SK-N-MC (cell line): Measurements from ENCODE around the gene ARSH.

Source experiments
- DNase-seq: peaks from one replicate; pipeline ENCODE4 v3.0.0-alpha.2; 2011; ENCODE audit warnings: low read depth, low spot score
- H3K27ac ChIP-seq: fragments of 200-600 bp; sonication (generic); 2 replicates; pipeline ENCODE4 v1.5.1; 2016; ENCODE audit warnings: mixed run types
- H3K36me3 ChIP-seq: fragments of 200-600 bp; sonication (generic); 2 replicates; pipeline ENCODE4 v1.6.1; 2017; ENCODE audit warnings: antibody characterized with exemption, low read length, mixed read lengths; ENCODE audit not compliant: insufficient read depth
- H3K4me3 ChIP-seq: fragments of 200-600 bp; sonication (generic); 2 replicates; pipeline ENCODE4 v1.5.1; 2016
- H3K9ac ChIP-seq: fragments of 200-600 bp; sonication (generic); 2 replicates; pipeline ENCODE4 v1.8.0; 2017; ENCODE audit warnings: mixed run types, mixed read lengths; ENCODE audit not compliant: insufficient read length
- H3K9me3 ChIP-seq: fragments of 200-600 bp; sonication (generic); 2 replicates; pipeline ENCODE4 v1.6.1; 2017; ENCODE audit warnings: low read depth, mild to moderate bottlenecking, antibody characterized with exemption, low read length, moderate library complexity, mixed read lengths
- EZH2 ChIP-seq: fragments of 200-600 bp; sonication (generic); IDR thresholded peaks from one replicate; pipeline ENCODE4 v1.6.1; 2017; ENCODE audit warnings: antibody characterized with exemption
- FOXP2 ChIP-seq: optimal IDR thresholded peaks from 2 replicates; pipeline ENCODE3; 2011; ENCODE audit warnings: mild to moderate bottlenecking, moderate library complexity; ENCODE audit not compliant: insufficient read depth; ENCODE audit errors: extremely low read length, control extremely low read depth
- POLR2AphosphoS5 ChIP-seq: IDR thresholded peaks from 2 replicates; pipeline ENCODE4 v1.6.1; 2012; ENCODE audit warnings: mild to moderate bottlenecking, low read depth, low read length, borderline replicate concordance

The ARSH gene

DNA sequence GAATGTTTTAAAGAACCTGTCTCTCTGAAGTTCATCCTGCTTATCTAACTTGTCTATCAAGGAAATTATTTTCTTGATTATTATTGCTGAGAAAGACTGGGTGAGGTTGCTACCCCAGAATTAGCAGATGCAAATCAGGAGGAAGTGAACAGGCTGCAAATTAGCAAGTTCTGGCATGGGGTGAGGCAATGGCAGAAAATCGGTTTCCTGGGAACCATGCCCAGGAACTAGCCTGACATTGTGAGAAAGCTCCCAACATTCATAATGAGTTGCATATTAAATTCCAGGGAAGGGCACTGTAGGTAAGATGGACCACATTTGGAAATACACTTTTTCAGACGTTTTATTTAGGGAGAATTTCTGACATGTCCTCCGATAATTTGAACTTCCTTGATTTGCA lies 46.5 kb downstream of the ARSH start:
- no peak for DNase-seq
- Histone ChIP-seq H3K36me3 (no peaks in the 10 kb centered on the region), H3K27ac (no peak overlapping the region), H3K4me3 (no peak overlapping the region; the same call in 1 of the 2 replicates), H3K9ac (no peak overlapping the region), H3K9me3 (no peaks in the 10 kb centered on the region)
- TF ChIP-seq POLR2AphosphoS5 (no peak), FOXP2 (no peak), EZH2 (no peak)

DNA sequence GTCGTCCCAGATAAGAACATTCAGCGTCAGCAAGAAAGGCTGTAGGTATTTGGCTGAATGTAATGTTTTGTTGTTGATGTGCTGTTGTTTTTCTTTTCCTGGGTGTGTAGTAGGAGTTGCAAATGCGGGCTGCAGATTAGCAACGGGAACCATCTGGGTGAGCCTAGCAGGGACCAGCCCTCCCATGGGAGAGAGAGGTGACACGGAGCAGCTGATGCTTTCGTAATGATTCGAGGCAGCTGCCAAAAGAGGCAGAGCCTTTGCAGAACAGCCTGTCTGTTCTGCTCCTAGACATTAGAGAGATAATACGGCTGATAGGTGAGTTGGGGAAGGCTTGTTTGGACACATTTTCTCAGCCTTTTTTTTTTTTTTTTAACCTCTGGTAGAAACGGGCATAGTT lies 60.2 kb downstream of the ARSH start:
- TF ChIP-seq POLR2AphosphoS5 (no peak), FOXP2 (no peak), EZH2 (no peak)
- no peak for DNase-seq
- no peaks in the 10 kb centered on the region for H3K36me3 ChIP-seq

DNA sequence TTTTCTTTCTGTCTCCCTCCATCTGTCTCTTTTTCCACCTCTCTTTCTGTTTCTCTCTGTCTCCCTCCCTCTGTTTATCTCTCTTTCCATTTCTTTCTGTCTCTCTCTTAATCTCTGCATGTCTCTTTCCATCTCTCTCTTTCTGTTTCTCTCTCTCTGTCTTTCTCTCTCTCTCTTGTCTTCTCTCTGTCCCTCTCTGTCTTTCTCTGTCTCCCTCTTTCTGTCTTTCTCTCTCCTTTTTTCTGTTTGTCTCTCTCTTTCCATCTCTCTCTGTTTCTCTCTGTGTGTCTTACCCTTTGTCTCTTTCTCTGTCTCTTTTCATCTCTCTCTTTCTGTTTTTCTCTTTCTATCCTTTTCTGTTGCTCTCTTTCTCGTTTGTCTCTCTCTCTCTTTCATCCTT lies 69.6 kb downstream of the ARSH start:
- no peak overlapping the region for H3K4me3 ChIP-seq

More for the DNA sequence above, 60.2 kb downstream of the ARSH start:
- Histone ChIP-seq H3K9ac (no peak overlapping the region), H3K4me3 (no peak overlapping the region), H3K27ac (no peak overlapping the region), H3K9me3 (no peaks in the 10 kb centered on the region)

DNA sequence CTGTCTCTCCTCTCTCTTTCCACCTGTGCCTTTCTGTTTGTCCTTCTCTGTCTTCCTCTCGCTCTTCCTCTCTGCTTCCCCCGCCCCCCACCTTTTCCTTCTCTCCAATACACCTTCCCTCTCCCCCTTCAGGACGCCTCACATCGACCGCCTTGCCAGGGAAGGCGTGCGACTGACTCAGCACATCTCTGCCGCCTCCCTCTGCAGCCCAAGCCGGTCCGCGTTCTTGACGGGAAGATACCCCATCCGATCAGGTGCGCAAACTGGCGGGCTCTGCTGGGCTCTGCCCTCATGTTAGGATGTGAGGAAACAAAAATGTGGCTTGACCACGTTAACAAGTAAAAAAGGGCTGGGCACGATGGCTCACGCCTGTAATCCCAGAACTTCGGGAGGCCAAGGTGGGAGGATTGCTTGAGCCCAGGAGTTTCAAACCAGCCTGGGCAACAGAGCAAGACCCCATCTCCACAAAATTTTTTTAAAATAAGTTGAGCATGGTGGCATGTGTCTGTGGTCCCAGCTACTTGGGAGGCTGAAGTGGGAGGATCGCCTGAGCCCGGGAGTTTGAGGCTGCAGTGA lies 70.2 kb downstream of the ARSH start:
- H3K36me3 ChIP-seq, result no peaks in the 10 kb centered on the region
- no peak overlapping the region for H3K4me3 ChIP-seq
- no peak for TF ChIP-seq EZH2
- H3K27ac ChIP-seq, result no peak overlapping the region
- no peak for DNase-seq
- H3K9ac ChIP-seq, result no peak overlapping the region
- no peaks in the 10 kb centered on the region for H3K9me3 ChIP-seq

More for the DNA sequence above, 69.6 kb downstream of the ARSH start:
- Histone ChIP-seq H3K27ac (no peak overlapping the region), H3K9ac (no peak overlapping the region), H3K36me3 (no peaks in the 10 kb centered on the region), H3K9me3 (no peaks in the 10 kb centered on the region)
- TF ChIP-seq EZH2, result no peak
- TF ChIP-seq POLR2AphosphoS5, result no peak
- no peak for TF ChIP-seq FOXP2
- no peak for DNase-seq
